Endothelial cell of umbilical vein (primary cell): ENCODE results near the gene ACAD11.

Experiments used
- CTCF ChIP-seq, 2 donors: IDR thresholded peaks; 1 replicate in 1 of 2; 2 replicates in 1 of 2; pipeline ENCODE4 v1.5.1; 2011; ENCODE audit warnings: low read length in 2 of 2, mild to moderate bottlenecking in 2 of 2, moderate library complexity in 2 of 2, control low read depth in 1 of 2, inconsistent platforms in 1 of 2, low read depth in 1 of 2; ENCODE audit not compliant: insufficient read depth in 1 of 2; ENCODE audit errors: extremely low read depth in 1 of 2
- EZH2 ChIP-seq: IDR thresholded peaks from 2 replicates; pipeline ENCODE4 v1.6.1; 2012; ENCODE audit warnings: borderline replicate concordance, low read depth, mild to moderate bottlenecking, moderate library complexity, low read length, inconsistent platforms; ENCODE audit not compliant: severe bottlenecking
- GATA2 ChIP-seq: IDR thresholded peaks from 2 replicates; pipeline ENCODE4 v1.7.0; 2011; ENCODE audit warnings: low read depth, mild to moderate bottlenecking, moderate library complexity, mixed read lengths, low read length; ENCODE audit not compliant: insufficient read length, insufficient read depth
- JUN ChIP-seq: IDR thresholded peaks from 2 replicates; pipeline ENCODE4 v1.6.1; 2011; ENCODE audit warnings: borderline replicate concordance, low read depth; ENCODE audit not compliant: insufficient read length, insufficient read depth
- MAX ChIP-seq: IDR thresholded peaks from 2 replicates; pipeline ENCODE4 v1.6.1; 2011; ENCODE audit not compliant: insufficient read depth, insufficient read length
- MYC ChIP-seq: IDR thresholded peaks from one replicate; pipeline ENCODE4 v1.6.1; 2011; ENCODE audit warnings: mild to moderate bottlenecking, low read depth, low read length
- POLR2A ChIP-seq: IDR thresholded peaks from 2 replicates; pipeline ENCODE4 v1.6.1; 2012; ENCODE audit warnings: low read depth, mild to moderate bottlenecking, control low read depth, low read length
- POLR2AphosphoS5 ChIP-seq: IDR thresholded peaks from 2 replicates; pipeline ENCODE4 v1.6.1; 2012; ENCODE audit warnings: low read depth, mild to moderate bottlenecking, control low read depth, low read length, moderate library complexity; ENCODE audit not compliant: insufficient read depth

- TF ChIP-seq CTCF (IDR thresholded peaks at IDR 0.05; ENCODE audit: extremely low read depth in 1 of 2, insufficient read depth in 1 of 2, low read depth in 1 of 2, low read length in 2 of 2) (no peak), GATA2 (no peak), POLR2A (no peak), POLR2AphosphoS5 (no peak), EZH2 (no peak), MYC (no peak), MAX (no peak), JUN (no peak)
Measured at GRCh38 chr3:132694991-132695390, 35.4 kb upstream of the ACAD11 start.
